Esophagus muscularis mucosa (tissue), 4 donors: ENCODE data around the gene CCR4.

Experiments used
- CTCF ChIP-seq, 3 experiments: fragments of 200-600 bp in 2 of 3; fragments of 450-650 bp in 1 of 3; sonication (generic) in 2 of 3; IDR thresholded peaks; one replicate each; pipeline ENCODE4 v1.5.1; 2017 to 2019; ENCODE audit warnings: antibody characterized with exemption in 3 of 3, mild to moderate bottlenecking in 2 of 3, moderate library complexity in 1 of 3
- EP300 ChIP-seq: sonication (generic); formaldehyde crosslinking; IDR thresholded peaks from one replicate; pipeline ENCODE4 v1.6.1; 2017; ENCODE audit warnings: antibody characterized with exemption
- POLR2A ChIP-seq: fragments of 450-650 bp; IDR thresholded peaks from one replicate; pipeline ENCODE4 v1.6.1; 2017; ENCODE audit warnings: antibody characterized with exemption, moderate library complexity, mild to moderate bottlenecking, low read depth
- POLR2AphosphoS5 ChIP-seq, 2 donors: sonication (generic); formaldehyde crosslinking; IDR thresholded peaks; one replicate each; pipeline ENCODE4 v1.6.1; 2017; ENCODE audit warnings: antibody characterized with exemption in 2 of 2

GRCh38 chr3:32958509-32958908 is 7.1 kb downstream of the CCR4 start:
- no peak for TF ChIP-seq CTCF (IDR thresholded peaks at IDR 0.05)
- TF ChIP-seq POLR2AphosphoS5 (IDR thresholded peaks at IDR 0.05) = no peak
- TF ChIP-seq EP300 = no peak
- no peak for TF ChIP-seq POLR2A
